Uterus (tissue), 2 donors: ENCODE measurements around the gene CUBN.

Source experiments
- CTCF ChIP-seq, 4 experiments: fragments of 200-600 bp in 2 of 4; fragments of 450-650 bp in 2 of 4; sonication (generic) in 2 of 4; IDR thresholded peaks; one replicate each; pipeline ENCODE4 v1.5.1; 2016 to 2019; ENCODE audit warnings: antibody characterized with exemption in 4 of 4, mild to moderate bottlenecking in 2 of 4, moderate library complexity in 1 of 4
- POLR2A ChIP-seq, 2 donors: fragments of 450-650 bp; IDR thresholded peaks; one replicate each; pipeline ENCODE4 v1.6.1; 2016; ENCODE audit warnings: antibody characterized with exemption in 2 of 2, mild to moderate bottlenecking in 1 of 2, moderate library complexity in 1 of 2

GRCh38 chr10:17001297-17001744 is 128.3 kb downstream of the CUBN start:
- TF ChIP-seq CTCF (IDR thresholded peaks at IDR 0.05) (no peak), POLR2A (IDR thresholded peaks at IDR 0.05) (no peak)
